IMR-90 (cell line): Measurements from ENCODE around the gene ASCL1. TPM values are rescaled to one million over a fixed set of nuclear protein-coding genes. Genes with fewer than 3 reads are reported as not detected.

Source experiments
- ATAC-seq: fragments of 200-7000 bp; cut with Tn5 transposase; 2 replicates; pipeline ENCODE4 v1.9.1; 2020; ENCODE audit warnings: low read depth, mild to moderate bottlenecking, moderate library complexity
- BruUV-seq: library from RNA; stranded (reverse); fragments of 400-500 nt; replicated peaks from 2 replicates; lab custom pipeline; 2021; lab: Mats Ljungman, UMichigan
- CTCF ChIA-PET: fragments of 300-600 bp; formaldehyde crosslinking; extraction: SDS; loops from one replicate; lab custom pipeline; 2021; ENCODE audit warnings: antibody characterized with exemption; lab: Yijun Ruan, JAX
- POLR2A ChIA-PET: fragments of 300-600 bp; sonication (Branson Sonifier 250); formaldehyde crosslinking; loops from one replicate; lab custom pipeline; 2022; ENCODE audit warnings: antibody characterized with exemption; ENCODE audit not compliant: unreplicated experiment; lab: Charles Lee
- DNase-seq: peaks from one replicate; pipeline ENCODE4 v3.0.0; 2013
- H2AFZ ChIP-seq: replicated peaks from 2 replicates; pipeline ENCODE3; 2013; ENCODE audit warnings: low read length, mild to moderate bottlenecking; ENCODE audit not compliant: poor library complexity
- H2AK5ac ChIP-seq: 2 replicates; pipeline ENCODE4 v1.6.1; 2013; ENCODE audit warnings: low read depth, low read length, inconsistent platforms
- H2AK9ac ChIP-seq: replicated peaks from 2 replicates; pipeline ENCODE3; 2013; ENCODE audit warnings: mild to moderate bottlenecking, low read depth, low read length, moderate library complexity; ENCODE audit not compliant: poor library complexity
- H2BK120ac ChIP-seq: 2 replicates; pipeline ENCODE4 v1.6.1; 2013; ENCODE audit warnings: low read depth, low read length, inconsistent platforms
- H2BK15ac ChIP-seq: 3 replicates; pipeline ENCODE4 v1.6.1; 2013; ENCODE audit warnings: low read depth, low read length, inconsistent platforms
- H2BK20ac ChIP-seq: 2 replicates; pipeline ENCODE4 v1.6.1; 2013; ENCODE audit warnings: low read depth, mild to moderate bottlenecking, inconsistent platforms, low read length, moderate library complexity
- H2BK5ac ChIP-seq: 2 replicates; pipeline ENCODE4 v1.6.1; 2013; ENCODE audit warnings: mild to moderate bottlenecking, low read depth, low read length, inconsistent platforms; ENCODE audit not compliant: poor library complexity, severe bottlenecking
- H3K14ac ChIP-seq: replicated peaks from 2 replicates; pipeline ENCODE4 v1.6.1; 2013; ENCODE audit warnings: low read depth, low read length, inconsistent platforms
- H3K18ac ChIP-seq: 2 replicates; pipeline ENCODE4 v1.6.1; 2013; ENCODE audit warnings: low read depth, low read length, control low read depth
- H3K23ac ChIP-seq: 2 replicates; pipeline ENCODE4 v1.6.1; 2013; ENCODE audit warnings: low read depth, low read length, inconsistent platforms
- H3K27ac ChIP-seq: 2 replicates; pipeline ENCODE4 v1.5.1; 2013; ENCODE audit warnings: mild to moderate bottlenecking, control low read depth, low read length; ENCODE audit not compliant: insufficient read depth
- H3K27me3 ChIP-seq: 2 replicates; pipeline ENCODE4 v1.6.1; 2013; ENCODE audit warnings: low read length; ENCODE audit not compliant: control insufficient read depth, insufficient read depth
- H3K36me3 ChIP-seq: 2 replicates; pipeline ENCODE4 v1.6.1; 2013; ENCODE audit warnings: low read length, mixed read lengths; ENCODE audit not compliant: control insufficient read depth, insufficient read depth
- H3K4ac ChIP-seq: 2 replicates; pipeline ENCODE4 v1.6.1; 2013; ENCODE audit warnings: low read depth, low read length, inconsistent platforms
- H3K4me1 ChIP-seq: 2 replicates; pipeline ENCODE4 v1.6.1; 2013; ENCODE audit warnings: low read length, mixed read lengths; ENCODE audit not compliant: control insufficient read depth, insufficient read depth
- H3K4me2 ChIP-seq: 2 replicates; pipeline ENCODE4 v1.6.1; 2013; ENCODE audit warnings: low read depth, mild to moderate bottlenecking, control low read depth, low read length, moderate library complexity
- H3K4me3 ChIP-seq: 2 replicates; pipeline ENCODE4 v1.5.1; 2013; ENCODE audit warnings: low read depth, mild to moderate bottlenecking, control low read depth, low read length, moderate library complexity; ENCODE audit not compliant: insufficient read depth
- H3K56ac ChIP-seq: 2 replicates; pipeline ENCODE4 v1.6.1; 2013; ENCODE audit warnings: low read length, inconsistent platforms; ENCODE audit not compliant: insufficient read depth; ENCODE audit errors: extremely low read depth
- H3K79me1 ChIP-seq, 2 experiments: 2 replicates each; pipeline ENCODE4 v1.6.1; 2013; ENCODE audit warnings: low read length in 2 of 2, inconsistent platforms in 1 of 2, low read depth in 1 of 2
- H3K9ac ChIP-seq: 2 replicates; pipeline ENCODE4 v1.6.1; 2013; ENCODE audit warnings: low read depth, low read length, control low read depth
- H3K9me1 ChIP-seq: 2 replicates; pipeline ENCODE4 v1.6.1; 2013; ENCODE audit warnings: low read length, inconsistent platforms; ENCODE audit not compliant: insufficient read depth
- H3K9me3 ChIP-seq: 2 replicates; pipeline ENCODE4 v1.6.1; 2013; ENCODE audit warnings: low read length; ENCODE audit not compliant: control insufficient read depth, insufficient read depth
- H4K20me1 ChIP-seq: 2 replicates; pipeline ENCODE4 v1.6.1; 2013; ENCODE audit warnings: low read length, inconsistent platforms; ENCODE audit not compliant: insufficient read depth
- H4K5ac ChIP-seq: 2 replicates; pipeline ENCODE4 v1.6.1; 2013; ENCODE audit warnings: mild to moderate bottlenecking, low read depth, low read length, control low read depth
- H4K8ac ChIP-seq, 2 experiments: 2 replicates each; pipeline ENCODE4 v1.6.1; 2013; ENCODE audit warnings: low read depth in 2 of 2, low read length in 2 of 2, control low read depth in 1 of 2, inconsistent platforms in 1 of 2
- H4K91ac ChIP-seq: 2 replicates; pipeline ENCODE4 v1.6.1; 2013; ENCODE audit warnings: low read depth, low read length, inconsistent platforms; ENCODE audit not compliant: insufficient read depth
- BHLHE40 ChIP-seq: fragments of 150-350 bp; IDR thresholded peaks from 2 replicates; pipeline ENCODE4 v1.6.1; 2016; ENCODE audit warnings: mild to moderate bottlenecking, low read depth, low read length
- CEBPB ChIP-seq: IDR thresholded peaks from 2 replicates; pipeline ENCODE4 v1.6.1; 2012; ENCODE audit warnings: low read depth, low read length, improper control_type of control experiment
- CHD1 ChIP-seq: IDR thresholded peaks from 2 replicates; pipeline ENCODE4 v1.6.1; 2012; ENCODE audit warnings: low read depth, low read length, improper control_type of control experiment
- FOS ChIP-seq: fragments of 150-350 bp; IDR thresholded peaks from 2 replicates; pipeline ENCODE4 v1.6.1; 2016; ENCODE audit warnings: low read depth, low read length
- MAFK ChIP-seq: IDR thresholded peaks from 2 replicates; pipeline ENCODE4 v1.6.1; 2012; ENCODE audit warnings: low read depth, low read length, improper control_type of control experiment
- MAZ ChIP-seq: IDR thresholded peaks from 2 replicates; pipeline ENCODE4 v1.6.1; 2012; ENCODE audit warnings: low read depth, mild to moderate bottlenecking, low read length, improper control_type of control experiment, moderate library complexity, borderline replicate concordance
- MXI1 ChIP-seq: IDR thresholded peaks from 2 replicates; pipeline ENCODE4 v1.6.1; 2012; ENCODE audit warnings: low read depth, mild to moderate bottlenecking, low read length, moderate library complexity, borderline replicate concordance
- NFE2L2 ChIP-seq: fragments of 150-350 bp; IDR thresholded peaks from 2 replicates; pipeline ENCODE4 v1.6.1; 2016; ENCODE audit warnings: low read depth, mild to moderate bottlenecking, low read length
- POLR2A ChIP-seq: IDR thresholded peaks from 2 replicates; pipeline ENCODE4 v1.6.1; 2012; ENCODE audit warnings: mild to moderate bottlenecking, low read depth, low read length
- RAD21 ChIP-seq: IDR thresholded peaks from 2 replicates; pipeline ENCODE4 v1.6.1; 2012; ENCODE audit warnings: low read length, improper control_type of control experiment
- RCOR1 ChIP-seq: IDR thresholded peaks from 2 replicates; pipeline ENCODE4 v1.6.1; 2012; ENCODE audit warnings: mild to moderate bottlenecking, low read length, improper control_type of control experiment; ENCODE audit not compliant: insufficient replicate concordance
- RFX5 ChIP-seq: IDR thresholded peaks from 2 replicates; pipeline ENCODE4 v1.8.0; 2012; ENCODE audit warnings: low read depth, mild to moderate bottlenecking, low read length, moderate library complexity
- SMC3 ChIP-seq: fragments of 150-350 bp; IDR thresholded peaks from 2 replicates; pipeline ENCODE4 v1.6.1; 2016; ENCODE audit warnings: low read depth, mild to moderate bottlenecking, antibody characterized with exemption, low read length, moderate library complexity
- WGBS, 2 experiments: methylation state at CpG; one replicate each; pipeline versions ENCODE4 v1.1.5 to v1.1.7; 2013; ENCODE audit warnings: missing lambda C conversion rate in 2 of 2; ENCODE audit not compliant: insufficient read length in 1 of 2; ENCODE audit errors: extremely low coverage in 2 of 2; 5-methylcytosine and 5-hydroxymethylcytosine counted together
- dilution Hi-C: fragments of 300-500 bp; cut with HindIII; formaldehyde crosslinking; loops from one replicate; pipeline ENCODE4 v1.14.3; 2018; ENCODE audit warnings: low sequenced_read_pairs; ENCODE audit not compliant: unreplicated experiment
- in situ Hi-C: fragments of 300-500 bp; cut with MboI; formaldehyde crosslinking; loops from 3 replicates; pipeline ENCODE4 v1.14.3; 2019; ENCODE audit warnings: low sequenced_read_pairs, inconsistent platforms, mixed read lengths
- intact Hi-C: fragments of 100-400 bp; cut with micrococcal nuclease; formaldehyde crosslinking; loops from 2 replicates; pipeline ENCODE4 v1.10.0; 2022
- polyA plus RNA-seq, 3 experiments: library from polyadenylated mRNA; depleted of rRNA; stranded (reverse); fragments of >200 nt; gene quantifications; 2 replicates each; pipeline ENCODE4 v1.2.3, GENCODE V29; 2012; ENCODE audit warnings: low replicate concordance in 1 of 3
- total RNA-seq: library from RNA; depleted of rRNA; stranded (reverse); fragments of >200 nt; gene quantifications from 2 replicates; pipeline ENCODE4 v1.2.3, GENCODE V29; 2012
- TF ChIP-seq, protein P1 (sequence below): fragments of 150-350 bp; IDR thresholded peaks from 2 replicates; pipeline ENCODE4 v1.6.1; 2017; ENCODE audit warnings: mild to moderate bottlenecking, antibody characterized with exemption, low read length, low read depth
- TF ChIP-seq, protein P2 (sequence below): fragments of 150-350 bp; IDR thresholded peaks from 2 replicates; pipeline ENCODE4 v1.6.1; 2016; ENCODE audit warnings: low read depth, mild to moderate bottlenecking, low read length, moderate library complexity, borderline replicate concordance
- TF ChIP-seq, protein P3 (sequence below): conservative IDR thresholded peaks from 2 replicates; pipeline ENCODE4 v1.5.1; 2012; ENCODE audit warnings: mild to moderate bottlenecking, low read depth, low read length, improper control_type of control experiment

ASCL1 gene
- total and polyA plus RNA-seq, 2 of the 4 experiments (the other 2 are of a cell fraction): not detected

DNA sequence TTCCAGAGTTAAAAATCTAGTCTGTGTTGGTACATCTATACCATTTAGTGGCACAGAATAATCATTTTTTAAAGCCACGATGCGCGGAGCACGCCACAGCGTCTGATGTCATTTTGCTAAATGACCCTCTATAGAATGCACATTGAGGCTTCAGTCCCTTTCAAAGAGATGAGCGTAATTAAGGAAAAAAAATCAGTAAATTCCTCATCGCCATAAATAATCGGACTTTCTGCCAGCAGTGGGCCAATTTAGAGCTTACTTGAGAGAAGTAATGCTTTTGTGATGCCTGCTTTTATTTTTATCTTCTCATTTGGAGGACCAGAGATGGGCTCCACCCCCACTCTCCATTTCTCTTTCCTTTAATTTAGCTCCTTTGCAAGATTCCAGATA is 4.0 kb downstream of the ASCL1 start:
- BruUV-seq: no TSS peak
- dilution Hi-C loops: no loop called here
- no peak overlapping the region for H3K9ac ChIP-seq
- H2BK120ac ChIP-seq: no peak overlapping the region
- no peaks in the 10 kb centered on the region for H3K79me1 ChIP-seq
- intact Hi-C loops: no loop called here
- no peaks in the 10 kb centered on the region for H3K4me1 ChIP-seq
- no peak overlapping the region for H2AFZ ChIP-seq
- H3K27ac ChIP-seq: no peak overlapping the region
- in situ Hi-C loops: no loop called here
- POLR2A ChIA-PET: no interaction called here
- no peak overlapping the region for H2AK5ac ChIP-seq
- DNase-seq: no peak
- no peak overlapping the region for H4K5ac ChIP-seq
- CTCF ChIA-PET: no interaction called here
- peaks cover 45% of the 10 kb centered on the region for H3K27me3 ChIP-seq
- no peak overlapping the region for H3K23ac ChIP-seq
- H2AK9ac ChIP-seq: no peak overlapping the region
- H3K9me1 ChIP-seq: no peaks in the 10 kb centered on the region
- no peak overlapping the region for H3K18ac ChIP-seq
- no peak overlapping the region for H4K8ac ChIP-seq
- no peaks in the 10 kb centered on the region for H4K20me1 ChIP-seq
- H3K9me3 ChIP-seq: 0 out of 2 replicates have a peak, but pooled peaks cover 2% of the 10 kb centered on the region
- no peaks in the 10 kb centered on the region for H3K36me3 ChIP-seq
- H3K14ac ChIP-seq: no peak overlapping the region
- H3K4me3 ChIP-seq: no peak overlapping the region
- H2BK20ac ChIP-seq: no peak overlapping the region
- no peak overlapping the region for H3K56ac ChIP-seq
- H3K4me2 ChIP-seq: no peak overlapping the region
- H2BK15ac ChIP-seq: no peak overlapping the region
- TF ChIP-seq RCOR1: no peak
- no peak for TF ChIP-seq RFX5
- no peak for TF ChIP-seq CEBPB
- no peak for TF ChIP-seq BHLHE40
- no peak for TF ChIP-seq NFE2L2
- no peak for TF ChIP-seq MAZ
- TF ChIP-seq, protein P1, sequence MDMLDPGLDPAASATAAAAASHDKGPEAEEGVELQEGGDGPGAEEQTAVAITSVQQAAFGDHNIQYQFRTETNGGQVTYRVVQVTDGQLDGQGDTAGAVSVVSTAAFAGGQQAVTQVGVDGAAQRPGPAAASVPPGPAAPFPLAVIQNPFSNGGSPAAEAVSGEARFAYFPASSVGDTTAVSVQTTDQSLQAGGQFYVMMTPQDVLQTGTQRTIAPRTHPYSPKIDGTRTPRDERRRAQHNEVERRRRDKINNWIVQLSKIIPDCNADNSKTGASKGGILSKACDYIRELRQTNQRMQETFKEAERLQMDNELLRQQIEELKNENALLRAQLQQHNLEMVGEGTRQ: no peak
- no peak for TF ChIP-seq MXI1
- no peak for TF ChIP-seq SMC3
- no peak for TF ChIP-seq POLR2A
- TF ChIP-seq CHD1: no peak
- TF ChIP-seq MAFK: no peak
- TF ChIP-seq RAD21: no peak
- no peak for TF ChIP-seq FOS
- TF ChIP-seq, protein P2, sequence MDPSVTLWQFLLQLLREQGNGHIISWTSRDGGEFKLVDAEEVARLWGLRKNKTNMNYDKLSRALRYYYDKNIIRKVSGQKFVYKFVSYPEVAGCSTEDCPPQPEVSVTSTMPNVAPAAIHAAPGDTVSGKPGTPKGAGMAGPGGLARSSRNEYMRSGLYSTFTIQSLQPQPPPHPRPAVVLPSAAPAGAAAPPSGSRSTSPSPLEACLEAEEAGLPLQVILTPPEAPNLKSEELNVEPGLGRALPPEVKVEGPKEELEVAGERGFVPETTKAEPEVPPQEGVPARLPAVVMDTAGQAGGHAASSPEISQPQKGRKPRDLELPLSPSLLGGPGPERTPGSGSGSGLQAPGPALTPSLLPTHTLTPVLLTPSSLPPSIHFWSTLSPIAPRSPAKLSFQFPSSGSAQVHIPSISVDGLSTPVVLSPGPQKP: no peak
- TF ChIP-seq, protein P3, sequence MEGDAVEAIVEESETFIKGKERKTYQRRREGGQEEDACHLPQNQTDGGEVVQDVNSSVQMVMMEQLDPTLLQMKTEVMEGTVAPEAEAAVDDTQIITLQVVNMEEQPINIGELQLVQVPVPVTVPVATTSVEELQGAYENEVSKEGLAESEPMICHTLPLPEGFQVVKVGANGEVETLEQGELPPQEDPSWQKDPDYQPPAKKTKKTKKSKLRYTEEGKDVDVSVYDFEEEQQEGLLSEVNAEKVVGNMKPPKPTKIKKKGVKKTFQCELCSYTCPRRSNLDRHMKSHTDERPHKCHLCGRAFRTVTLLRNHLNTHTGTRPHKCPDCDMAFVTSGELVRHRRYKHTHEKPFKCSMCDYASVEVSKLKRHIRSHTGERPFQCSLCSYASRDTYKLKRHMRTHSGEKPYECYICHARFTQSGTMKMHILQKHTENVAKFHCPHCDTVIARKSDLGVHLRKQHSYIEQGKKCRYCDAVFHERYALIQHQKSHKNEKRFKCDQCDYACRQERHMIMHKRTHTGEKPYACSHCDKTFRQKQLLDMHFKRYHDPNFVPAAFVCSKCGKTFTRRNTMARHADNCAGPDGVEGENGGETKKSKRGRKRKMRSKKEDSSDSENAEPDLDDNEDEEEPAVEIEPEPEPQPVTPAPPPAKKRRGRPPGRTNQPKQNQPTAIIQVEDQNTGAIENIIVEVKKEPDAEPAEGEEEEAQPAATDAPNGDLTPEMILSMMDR: no peak
- H3K4ac ChIP-seq: no peak overlapping the region
- no peak overlapping the region for H4K91ac ChIP-seq
- H2BK5ac ChIP-seq: no peak overlapping the region
- ATAC-seq: no peak
- no CpG with 5 or more reads among the region's 8 CpGs for whole genome bisulfite sequencing, 2 experiments
